ENCODE results near the gene SLC41A2. TPM values are rescaled to one million over a fixed set of nuclear protein-coding genes. Genes with fewer than 3 reads are reported as not detected.
A peak's percentile ranks its signal among the peaks of the same experiment; 100 is the strongest.

The SLC41A2 gene
- total and polyA plus RNA-seq, 9 donors: 3.1 to 55.1 (median 26.5) TPM

- Histone ChIP-seq H3K9me3 (no peaks in the 10 kb centered on the region), H3K27me3 (no peaks in the 10 kb centered on the region), H3K4me1 (ENCODE audit: insufficient read depth) (peaks cover 4% of the 10 kb centered on the region), H3K4me3 (peak overlapping the region; percentile 61), H3K27ac (peak overlapping the region; percentile 86 to 87), H3K36me3 (no peaks in the 10 kb centered on the region)
- intact Hi-C loops (cut with DNase I): no loop called here
- TF ChIP-seq POLR2A (IDR thresholded peaks at IDR 0.05) (no peak), CTCF (IDR thresholded peaks at IDR 0.05) (no peak), EP300 (IDR thresholded peaks at IDR 0.05) (no peak)
- DNase-seq: no peak
- 0 to 1% (median 0%) methylated on average over 20 to 31 of the region's 31 CpGs for WGBS, 3 donors
Measured at GRCh38 chr12:104957719-104958000, 430 bp downstream of the SLC41A2 start.

DNA sequence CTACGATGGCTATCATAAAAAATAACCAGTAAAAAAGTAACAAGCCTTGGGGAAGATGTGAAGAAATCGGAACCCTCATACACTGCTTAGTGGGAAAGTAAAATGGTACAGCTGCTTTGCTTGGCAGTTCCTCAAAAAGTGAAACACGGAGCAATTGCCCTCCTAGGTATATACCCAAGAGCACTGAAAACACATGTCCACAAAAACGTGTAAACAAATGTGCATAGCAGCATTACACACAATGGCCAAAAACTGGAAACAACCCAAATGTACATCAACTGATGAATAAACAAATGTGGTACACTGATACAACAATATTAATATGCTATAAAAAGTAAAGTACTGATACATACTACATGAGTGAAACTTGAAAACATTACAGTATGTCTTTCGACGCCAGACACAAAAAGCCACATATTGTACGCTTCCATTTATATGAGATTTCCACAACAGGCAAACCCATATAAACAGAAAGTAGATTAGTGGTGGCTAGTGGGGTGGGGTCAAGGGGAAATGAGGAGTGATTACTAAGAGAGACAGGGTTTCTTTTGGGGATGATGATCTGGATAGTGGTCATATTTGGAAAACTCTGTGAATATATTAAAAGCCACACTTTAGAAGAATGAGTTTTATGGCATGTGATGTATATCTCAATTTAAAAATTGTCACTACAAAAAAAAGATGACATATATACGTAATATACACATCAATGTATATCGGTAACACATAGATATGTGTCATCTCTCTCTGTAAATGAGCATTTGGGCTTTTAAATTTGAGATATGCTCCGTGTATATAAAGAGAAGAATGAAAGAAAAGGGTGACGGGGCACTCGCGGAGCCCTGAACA, 996 bp downstream of the SLC41A2 start:
- Histone ChIP-seq H3K4me3 (peak overlapping the region; percentile 61), H3K4me1 (ENCODE audit: insufficient read depth) (peaks cover 4% of the 10 kb centered on the region), H3K36me3 (no peaks in the 10 kb centered on the region), H3K27me3 (no peaks in the 10 kb centered on the region), H3K9me3 (no peaks in the 10 kb centered on the region), H3K27ac (peak overlapping the region; percentile 86 to 87)
- TF ChIP-seq EP300 (IDR thresholded peaks at IDR 0.05) (no peak), CTCF (IDR thresholded peaks at IDR 0.05) (no peak), POLR2A (IDR thresholded peaks at IDR 0.05) (no peak)
- 24 to 29% (median 26%) methylated on average over 13 of the region's 13 CpGs for WGBS, 3 donors
- intact Hi-C loops (cut with DNase I): no loop called here
- no peak for DNase-seq

- Histone ChIP-seq H3K36me3 (no peaks in the 10 kb centered on the region), H3K4me3 (no peak overlapping the region), H3K9me3 (no peaks in the 10 kb centered on the region), H3K27me3 (no peaks in the 10 kb centered on the region), H3K4me1 (ENCODE audit: insufficient read depth) (peaks cover 4% of the 10 kb centered on the region), H3K27ac (no peak overlapping the region)
- intact Hi-C loops (cut with DNase I): no loop called here
- WGBS, 3 donors: 95 to 99% (median 95%) methylated on average over 2 of the region's 2 CpGs
- TF ChIP-seq CTCF (IDR thresholded peaks at IDR 0.05) (no peak), POLR2A (IDR thresholded peaks at IDR 0.05) (no peak), EP300 (IDR thresholded peaks at IDR 0.05) (no peak)
- no peak for DNase-seq
Measured at GRCh38 chr12:104955703-104956102, 2.4 kb downstream of the SLC41A2 start.

- no peaks in the 10 kb centered on the region for H3K4me1 ChIP-seq (ENCODE audit: insufficient read depth)
- H3K9me3 ChIP-seq: no peaks in the 10 kb centered on the region
- WGBS, 3 donors: 57 to 71% (median 69%) methylated on average over 2 of the region's 2 CpGs
- no peaks in the 10 kb centered on the region for H3K36me3 ChIP-seq
- intact Hi-C loops (cut with DNase I): no loop called here
- no peak for DNase-seq
- H3K27ac ChIP-seq: no peak overlapping the region
- TF ChIP-seq POLR2A (IDR thresholded peaks at IDR 0.05) (no peak), EP300 (IDR thresholded peaks at IDR 0.05) (no peak), CTCF (IDR thresholded peaks at IDR 0.05) (no peak)
- no peaks in the 10 kb centered on the region for H3K27me3 ChIP-seq
- no peak overlapping the region for H3K4me3 ChIP-seq
Measured at GRCh38 chr12:104953323-104953722, 4.8 kb downstream of the SLC41A2 start.
